Mucosa of gallbladder (tissue), 1 donor: Measurements from ENCODE around the gene ASH1L. TPM values are rescaled to one million over a fixed set of nuclear protein-coding genes. Genes with fewer than 3 reads are reported as not detected.
"Not testable (repeated sequence)": the region's sequence is repeated elsewhere in the genome, so short reads cannot be mapped to it uniquely, and the experiment has no call there.

ENCODE experiments used
- DNase-seq: peaks from one replicate; pipeline ENCODE4 v3.0.0-alpha.2; 2020; ENCODE audit warnings: low spot score
- total RNA-seq: library from RNA; stranded (reverse); gene quantifications from one replicate; pipeline ENCODE4 v1.2.1, GENCODE V29; 2021
- donor health status: DM: no; HTN: no; CAD: no.

Gene ASH1L
- total RNA-seq, 1 donor from 2014 or later, result 52.2 TPM

DNA sequence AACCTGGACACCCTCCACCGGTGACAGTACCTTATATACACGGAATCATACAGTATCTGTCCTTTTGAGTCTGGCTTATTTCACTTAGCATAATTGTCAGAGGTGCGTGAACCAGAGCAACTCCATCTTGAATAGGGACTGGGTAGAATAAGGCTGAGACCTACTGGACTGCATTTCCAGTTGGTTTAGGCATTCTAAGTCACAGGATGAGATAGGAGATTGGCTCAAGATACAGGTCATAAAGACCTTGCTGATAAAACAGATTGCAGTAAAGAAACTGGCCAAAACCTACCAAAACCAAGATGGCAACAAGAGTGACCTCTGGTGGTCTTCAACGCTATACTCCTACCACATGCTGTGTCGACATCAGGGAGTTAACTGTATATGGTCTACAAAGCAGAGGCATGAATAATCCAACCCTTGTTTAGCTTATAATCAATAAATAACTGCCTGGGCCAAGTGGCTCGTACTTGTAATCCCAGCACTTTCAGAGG lies 255.3 kb downstream of the ASH1L start:
- no peak for DNase-seq

DNA sequence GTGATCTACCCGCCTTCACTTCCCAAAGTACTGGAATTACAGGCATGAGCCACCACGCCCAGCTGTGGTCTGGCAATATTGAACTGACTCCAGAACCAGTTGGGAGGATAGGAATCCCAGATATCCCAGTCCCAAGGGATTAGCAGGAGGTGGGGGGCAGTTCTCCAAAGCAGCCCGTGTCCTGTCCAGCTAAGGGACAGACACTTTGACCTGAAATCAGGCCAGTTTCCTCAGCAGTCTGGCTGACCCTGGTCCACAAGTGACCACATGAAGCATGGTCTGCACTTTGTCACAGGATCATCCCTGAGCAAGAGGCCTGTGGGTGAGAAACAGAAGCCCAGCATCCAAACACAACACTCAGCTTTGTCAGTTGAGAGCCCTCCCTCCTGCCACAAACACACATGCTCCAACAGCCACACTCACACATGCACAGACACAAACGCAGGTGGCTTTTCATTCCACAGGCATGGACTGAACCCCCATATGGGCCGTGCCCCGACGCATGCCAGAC lies 256.7 kb downstream of the ASH1L start:
- DNase-seq, result no peak

DNA sequence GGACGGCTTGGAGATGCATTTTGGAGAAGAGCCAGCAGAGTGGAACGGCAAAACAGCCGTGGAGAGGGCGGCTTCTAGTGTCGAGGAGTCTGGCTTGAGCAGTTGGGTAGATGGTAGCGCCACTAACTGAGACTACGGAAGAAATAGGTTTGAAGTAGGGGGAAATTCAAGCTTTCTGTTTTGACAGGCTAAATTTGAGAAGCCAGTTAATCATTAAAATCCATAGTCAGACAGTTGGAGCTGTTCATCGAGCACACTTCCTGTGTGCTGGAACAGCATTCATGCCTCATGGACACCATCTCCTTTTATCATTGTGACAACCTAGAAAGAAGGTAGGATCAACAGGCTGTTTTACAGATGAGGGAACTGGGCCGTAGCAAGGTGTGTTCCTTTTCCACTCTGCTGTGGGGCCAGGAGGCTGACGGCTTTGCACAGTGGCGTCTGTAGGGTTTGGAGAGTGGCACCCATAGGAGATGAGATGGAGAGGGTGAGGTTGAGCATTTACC lies 258.0 kb downstream of the ASH1L start:
- no peak for DNase-seq

DNA sequence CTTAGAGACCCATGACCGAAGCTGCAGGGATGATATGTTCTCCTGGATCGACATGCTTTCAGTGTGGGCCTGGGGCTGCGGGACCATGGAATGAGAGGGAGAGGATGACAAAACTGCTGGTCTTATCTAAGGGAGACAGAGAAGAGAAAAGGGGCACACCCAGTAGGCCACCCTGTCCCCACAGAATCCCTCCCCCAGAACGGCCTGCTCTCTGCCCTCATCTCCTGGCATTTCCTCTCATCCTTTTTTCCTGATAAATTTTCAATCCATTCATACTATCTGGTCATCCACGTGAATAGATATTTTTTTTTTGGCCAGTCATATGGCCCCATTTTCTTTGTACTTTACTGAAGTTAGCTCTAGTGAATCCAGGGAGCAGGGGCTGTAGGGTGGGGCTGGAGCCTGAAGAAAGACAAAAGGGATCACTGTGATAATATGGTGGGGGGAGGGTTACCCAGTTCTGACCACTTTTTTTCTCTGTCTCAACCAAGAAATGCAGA lies 261.2 kb downstream of the ASH1L start, which contains the start of gene PKLR:
TSS of gene PKLR (minus strand) at position 97 of the 500 bp plus-strand sequence. CDS start at position 54, 43 bp downstream.
- no peak for DNase-seq

DNA sequence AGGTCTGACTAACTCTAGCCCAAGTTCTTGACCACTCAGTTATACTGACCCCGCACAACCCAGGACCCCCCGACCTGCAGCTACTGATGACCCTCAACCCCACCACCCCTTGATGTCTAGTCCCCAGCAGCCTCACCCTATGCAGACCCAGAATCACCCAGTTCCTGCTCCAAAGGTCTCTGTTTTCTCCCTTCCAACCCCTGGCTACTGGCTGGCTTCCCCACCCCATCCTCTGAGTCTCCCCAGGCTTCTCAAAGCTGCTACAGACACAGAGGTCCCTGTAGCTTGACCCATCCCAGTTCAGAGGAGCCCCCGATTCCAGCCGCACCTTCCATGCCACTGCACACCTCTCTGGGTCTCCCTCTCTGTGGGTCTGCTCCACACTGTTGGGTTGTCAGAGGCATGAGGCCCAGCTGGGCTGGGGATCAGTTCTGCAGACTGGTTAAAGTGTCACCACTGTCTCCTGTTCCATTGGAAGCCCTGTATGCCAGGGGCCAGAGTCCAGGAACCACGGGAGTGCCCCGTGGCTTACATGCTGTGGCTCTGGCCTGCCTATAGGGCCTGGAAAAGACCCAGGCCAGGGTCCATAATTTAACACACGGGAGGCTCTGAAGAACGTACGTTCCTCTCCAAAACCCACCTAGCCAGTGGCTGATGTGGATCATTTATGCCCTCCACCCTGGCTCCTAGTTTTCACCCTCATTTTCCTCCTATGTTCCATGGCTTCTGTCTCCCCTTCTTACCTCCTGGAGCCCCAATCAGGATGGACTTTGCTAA lies 261.9 kb downstream of the ASH1L start:
- peak; percentile 58 for DNase-seq

DNA sequence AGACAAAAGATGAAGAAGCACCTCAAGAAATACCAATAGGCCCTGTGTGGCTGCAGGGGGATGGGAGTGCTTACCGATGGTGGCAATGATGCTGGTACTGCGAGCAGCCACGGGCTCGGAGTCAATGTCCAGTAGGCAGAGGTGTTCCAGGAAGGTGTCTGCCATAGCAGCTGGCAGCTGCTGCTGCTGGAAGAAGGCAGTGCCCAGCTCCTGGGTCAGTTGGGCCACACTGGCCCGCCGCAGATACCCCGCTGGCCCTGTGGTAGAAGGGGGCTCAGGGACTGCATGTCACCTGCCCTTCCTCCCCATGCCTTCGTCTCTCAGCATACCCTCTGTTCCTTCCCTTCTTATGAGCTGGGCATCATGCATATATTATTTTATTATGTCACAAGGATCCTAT lies 262.6 kb downstream of the ASH1L start:
- DNase-seq, result no peak

DNA sequence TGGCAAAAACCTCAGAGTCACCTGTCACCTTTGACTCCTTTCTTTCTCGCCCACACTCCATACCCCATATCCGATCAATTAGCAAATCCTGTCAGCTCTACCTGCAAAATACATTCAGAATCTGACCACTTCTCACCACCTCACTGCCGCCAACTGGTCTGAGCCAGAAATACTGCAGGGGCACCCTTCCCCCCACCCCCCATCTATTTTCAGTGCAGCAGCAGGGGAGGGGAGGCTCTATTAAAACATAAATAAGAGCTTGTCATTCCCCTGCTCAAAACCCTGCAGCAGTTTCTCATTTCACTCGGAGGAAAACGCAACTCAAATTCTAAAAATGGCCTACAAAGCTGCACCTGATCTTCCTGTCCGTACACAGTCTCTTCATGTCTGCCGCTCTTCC lies 265.2 kb downstream of the ASH1L start:
- no peak for DNase-seq

DNA sequence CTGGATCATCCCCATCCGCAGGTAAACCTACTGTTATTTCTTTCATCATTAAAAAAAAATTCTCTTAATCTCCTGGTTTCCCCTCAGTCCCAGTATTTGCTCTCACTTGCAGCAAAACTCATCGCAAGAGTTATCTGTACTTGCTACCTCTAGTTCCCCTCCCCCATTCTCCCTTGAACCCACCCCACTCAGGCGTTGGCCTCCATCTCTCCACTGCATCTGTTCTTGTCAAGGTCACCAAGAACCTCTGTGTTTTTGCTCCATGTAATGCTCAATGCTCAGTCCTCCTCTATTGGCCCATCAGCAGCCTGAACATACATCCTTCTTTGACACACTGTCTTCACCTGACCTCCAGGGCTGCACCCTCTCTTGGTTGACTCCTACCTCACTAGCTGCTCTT lies 265.9 kb downstream of the ASH1L start:
- DNase-seq, result no peak

DNA sequence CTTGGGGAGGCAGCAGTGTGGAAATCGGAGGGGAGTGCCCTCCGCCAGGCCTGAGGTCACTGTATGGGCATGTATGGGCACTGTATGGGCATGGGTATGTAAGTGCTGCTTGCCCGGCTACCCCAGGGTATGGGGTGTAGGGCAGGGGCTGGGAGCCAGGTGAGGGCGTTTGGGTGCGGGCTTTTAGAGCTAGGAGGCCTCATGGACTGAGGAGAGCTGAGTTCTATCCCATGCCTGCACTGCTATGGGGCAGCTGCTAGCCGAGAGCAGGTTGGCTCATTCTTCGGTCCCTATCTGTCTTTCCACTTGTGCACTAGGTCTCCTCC lies 266.7 kb downstream of the ASH1L start:
- no peak for DNase-seq

DNA sequence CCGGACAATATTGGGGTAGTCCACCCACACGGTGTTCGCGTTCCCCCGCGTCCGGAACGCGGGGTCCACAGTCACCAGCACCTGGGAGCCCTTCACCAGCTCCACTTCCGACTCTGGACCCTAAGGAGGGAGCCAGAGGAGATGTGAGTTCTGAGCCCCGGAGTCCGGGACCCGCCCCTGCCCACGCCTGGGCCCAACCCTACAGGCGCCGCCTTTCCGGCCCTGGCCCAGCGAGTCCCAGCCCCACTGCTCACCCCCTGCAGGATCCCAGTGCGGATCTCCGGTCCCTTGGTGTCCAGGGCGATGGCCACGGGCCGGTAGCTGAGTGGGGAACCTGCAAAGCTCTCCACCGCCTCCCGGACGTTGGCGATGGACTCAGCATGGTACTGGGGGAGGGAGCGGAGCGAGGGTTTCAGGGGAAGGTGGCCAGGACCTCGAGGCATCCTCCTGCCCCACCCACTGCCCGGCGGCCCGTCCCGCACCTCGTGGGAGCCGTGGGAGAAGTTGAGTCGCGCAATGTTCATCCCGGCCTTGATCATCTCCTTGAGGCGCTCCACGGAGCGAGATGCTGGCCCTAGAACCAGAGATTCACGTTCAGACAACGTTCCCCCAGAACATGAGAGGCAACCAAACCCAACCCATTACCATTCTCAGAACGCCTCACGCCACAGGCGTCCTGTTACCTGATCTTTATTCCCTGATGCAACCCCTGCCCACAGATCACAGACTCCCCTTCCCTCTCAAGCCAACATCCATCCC lies 267.2 kb downstream of the ASH1L start:
- DNase-seq, result no peak

DNA sequence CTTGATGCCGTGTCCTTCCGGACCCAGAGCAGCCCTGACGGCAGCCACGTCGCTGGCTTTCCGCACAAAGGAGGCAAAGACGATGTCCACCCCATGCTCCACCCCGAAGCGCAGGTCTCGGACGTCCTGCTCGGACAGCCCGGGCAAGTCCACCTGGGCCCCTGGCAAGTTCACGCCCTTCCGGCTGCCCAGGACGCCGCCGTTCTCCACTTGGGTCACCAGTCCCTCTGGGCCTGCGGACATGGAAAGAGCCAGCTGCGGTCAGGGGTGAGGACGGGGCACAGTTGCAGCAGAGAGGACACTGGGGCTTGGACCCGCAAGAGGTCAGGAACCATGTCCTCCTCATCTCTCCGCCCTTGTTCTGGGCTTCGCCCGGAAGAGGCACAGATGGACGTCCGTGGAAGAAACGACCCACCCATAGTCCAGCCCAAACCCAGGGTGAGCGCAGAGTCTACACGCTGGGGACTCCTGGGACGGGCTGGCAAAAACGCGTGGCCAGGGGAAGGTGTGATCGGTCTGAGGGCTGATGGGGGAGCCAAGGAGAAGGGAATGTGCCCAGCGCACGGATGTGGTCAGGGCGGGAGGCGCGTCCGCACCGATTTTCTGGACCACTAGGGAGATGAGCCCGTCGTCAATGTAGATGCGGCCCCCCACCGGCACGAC lies 268.0 kb downstream of the ASH1L start:
- DNase-seq, result no peak

DNA sequence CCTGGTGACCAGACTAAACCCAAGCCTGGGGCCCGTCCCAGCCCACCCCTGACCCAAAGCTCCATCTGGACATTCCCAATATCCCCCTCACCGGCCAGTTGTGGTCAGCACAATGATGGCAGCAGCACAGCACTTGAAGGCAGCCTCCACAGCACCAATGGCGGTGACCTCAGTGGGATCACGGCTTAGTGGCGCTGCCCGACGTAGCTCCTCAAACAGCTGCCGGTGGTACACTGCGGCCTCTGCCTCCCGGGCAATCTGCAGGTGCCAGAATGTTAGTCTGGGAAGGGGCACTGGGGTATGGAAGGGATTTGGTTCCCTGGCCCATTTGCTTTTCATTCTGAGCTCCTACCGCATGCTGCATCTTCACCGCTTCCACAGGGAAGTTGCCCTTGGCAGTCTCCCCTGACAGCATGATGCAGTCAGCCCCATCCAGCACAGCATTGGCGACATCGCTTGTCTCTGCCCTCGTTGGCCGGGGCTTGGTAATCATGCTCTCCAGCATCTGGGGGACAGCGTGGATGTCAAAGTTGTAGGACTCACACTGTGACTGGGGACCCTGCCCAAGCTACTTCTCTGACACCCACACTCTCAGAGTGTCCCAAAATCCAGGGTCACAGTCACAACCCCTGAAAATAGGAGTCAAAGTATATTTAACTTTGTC lies 269.4 kb downstream of the ASH1L start:
- DNase-seq, result no peak

DNA sequence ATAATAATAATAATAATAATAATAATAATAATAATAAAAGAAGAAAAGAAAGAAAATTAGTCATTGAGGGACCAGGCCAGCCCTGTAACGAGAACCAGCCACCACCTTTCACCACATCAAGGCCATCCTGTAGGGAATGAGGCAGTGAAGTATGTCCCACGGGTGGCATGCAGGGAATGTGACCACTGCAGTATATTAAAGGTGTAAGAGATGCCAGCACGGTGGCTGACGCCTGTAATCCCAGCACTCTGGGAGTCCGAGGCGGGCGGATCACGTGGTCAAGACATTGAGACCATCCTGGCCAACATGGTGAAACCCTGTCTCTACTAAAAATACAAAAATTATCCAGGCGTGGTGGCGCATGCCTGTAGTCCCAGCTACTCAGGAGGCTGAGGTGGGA lies 271.6 kb downstream of the ASH1L start:
- DNase-seq, result not testable (repeated sequence)

DNA sequence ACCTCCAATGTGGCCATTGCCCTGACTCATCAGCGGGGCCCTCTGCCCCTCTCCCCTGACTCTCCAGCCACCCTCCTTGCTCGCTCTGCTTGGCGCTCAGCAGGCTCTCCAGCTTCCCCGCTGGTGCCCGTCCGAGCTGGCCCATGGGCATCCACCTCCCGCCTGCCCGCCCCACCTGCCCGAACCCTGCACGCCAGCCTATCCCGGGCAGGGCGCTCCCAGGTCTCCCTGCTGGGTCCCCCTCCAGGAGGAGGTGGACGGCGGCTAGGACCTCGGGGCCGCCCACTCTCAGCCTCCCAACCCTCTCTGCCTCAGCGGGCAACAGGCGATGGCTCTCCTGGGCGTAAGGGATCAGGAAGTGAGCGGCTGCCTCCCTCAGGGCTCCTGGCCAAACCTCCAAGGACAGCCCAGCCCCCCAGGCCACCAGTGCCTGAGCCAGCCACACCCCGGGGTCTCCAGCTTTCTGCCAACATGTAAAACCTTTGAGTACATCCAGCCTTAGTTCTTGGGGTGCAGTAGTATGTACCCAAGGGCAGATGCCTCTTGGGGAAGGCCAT lies 274.5 kb downstream of the ASH1L start:
- no peak for DNase-seq

DNA sequence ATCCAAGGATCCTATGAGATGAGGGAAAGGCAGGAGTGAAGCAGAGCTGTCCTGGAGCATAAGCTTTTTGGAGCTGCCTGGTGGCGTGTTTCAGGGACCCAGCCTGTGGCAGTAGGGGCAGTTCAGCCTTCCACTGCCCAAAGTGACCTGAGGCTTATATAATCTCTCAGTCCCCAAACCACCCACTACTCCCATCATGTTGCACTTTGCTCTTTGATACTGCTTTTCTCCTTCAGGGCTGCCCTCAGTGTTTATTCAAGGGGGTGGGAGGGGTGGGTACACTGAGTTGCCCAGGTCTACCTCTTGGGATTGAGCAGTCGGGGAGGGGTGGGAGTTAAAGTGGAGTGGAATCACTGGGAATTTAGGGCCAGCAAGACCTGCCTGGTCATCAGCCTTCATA lies 276.1 kb downstream of the ASH1L start:
- DNase-seq, result no peak

DNA sequence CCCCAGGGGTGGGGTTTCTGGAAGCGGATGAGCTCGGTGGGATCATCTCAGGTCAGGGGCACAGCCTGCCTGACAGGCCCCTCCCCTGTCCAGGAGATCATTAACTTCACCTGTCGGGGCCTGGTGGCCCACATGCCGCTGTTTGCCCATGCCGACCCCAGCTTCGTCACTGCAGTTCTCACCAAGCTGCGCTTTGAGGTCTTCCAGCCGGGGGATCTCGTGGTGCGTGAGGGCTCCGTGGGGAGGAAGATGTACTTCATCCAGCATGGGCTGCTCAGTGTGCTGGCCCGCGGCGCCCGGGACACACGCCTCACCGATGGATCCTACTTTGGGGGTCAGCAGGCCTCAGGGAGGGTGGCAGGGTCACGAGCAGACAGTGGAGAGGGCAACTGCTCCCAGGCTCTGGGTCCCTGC lies 277.0 kb downstream of the ASH1L start:
- DNase-seq, result no peak

Other genes with a start within 250 kb of the ASH1L start
- gene RUSC1, start 241.9 kb downstream of the ASH1L start, total RNA-seq, result 58.8 TPM
- gene MSTO1, start 47.4 kb upstream of the ASH1L start, total RNA-seq, result 29.9 TPM
- gene YY1AP1, start 126.0 kb upstream of the ASH1L start, total RNA-seq, result 54.9 TPM
- gene DAP3, start 126.3 kb upstream of the ASH1L start, total RNA-seq, result 81.5 TPM